DMS79 treated with DMSO at 0.1 percent for 48 hours (cell line): ENCODE data around the gene DNAL4.
A peak's percentile ranks its signal among the peaks of the same experiment; 100 is the strongest.
"Not testable (repeated sequence)": the region's sequence is repeated elsewhere in the genome, so short reads cannot be mapped to it uniquely, and the experiment has no call there.

Experiments used
- DNase-seq: peaks from one replicate; lab custom pipeline; 2025; lab: John Stamatoyannopoulos, UW

Gene DNAL4

GRCh38 chr22:38826801-38827200 is 32.9 kb upstream of the DNAL4 start:
- DNase-seq: no peak

GRCh38 chr22:38826386-38826785 is 32.4 kb upstream of the DNAL4 start:
- no peak for DNase-seq

- DNase-seq: no peak
Observed at GRCh38 chr22:38824585-38824984, 30.6 kb upstream of the DNAL4 start.

GRCh38 chr22:38823637-38824036 is 29.7 kb upstream of the DNAL4 start:
- no peak for DNase-seq

- no peak for DNase-seq
Observed at GRCh38 chr22:38823076-38823475, 29.1 kb upstream of the DNAL4 start.

- DNase-seq: peak; percentile 60
Observed at GRCh38 chr22:38820020-38820419, 26.1 kb upstream of the DNAL4 start.

GRCh38 chr22:38819387-38819940 is 25.5 kb upstream of the DNAL4 start:
- no peak for DNase-seq

GRCh38 chr22:38817196-38817595 is 23.3 kb upstream of the DNAL4 start:
- DNase-seq: no peak

GRCh38 chr22:38815842-38816241 is 21.9 kb upstream of the DNAL4 start:
- DNase-seq: no peak

GRCh38 chr22:38811241-38811640 is 17.3 kb upstream of the DNAL4 start:
- no peak for DNase-seq

- DNase-seq: not testable (repeated sequence)
Observed at GRCh38 chr22:38805041-38805593, 11.2 kb upstream of the DNAL4 start.

- no peak for DNase-seq
Observed at GRCh38 chr22:38802671-38803121, 8.8 kb upstream of the DNAL4 start.

- no peak for DNase-seq
Observed at GRCh38 chr22:38799265-38800002, 5.5 kb upstream of the DNAL4 start.

GRCh38 chr22:38798496-38798895 is 4.6 kb upstream of the DNAL4 start:
- no peak for DNase-seq

- DNase-seq: no peak
Observed at GRCh38 chr22:38796262-38796957, 2.5 kb upstream of the DNAL4 start.

GRCh38 chr22:38795569-38795968 is 1.6 kb upstream of the DNAL4 start:
- no peak for DNase-seq

- no peak for DNase-seq
Observed at GRCh38 chr22:38793317-38793716, 626 bp downstream of the DNAL4 start.

GRCh38 chr22:38792833-38793232 is 1.1 kb downstream of the DNAL4 start:
- no peak for DNase-seq

- no peak for DNase-seq
Observed at GRCh38 chr22:38789606-38790005, 4.3 kb downstream of the DNAL4 start.

GRCh38 chr22:38788846-38789245 is 5.1 kb downstream of the DNAL4 start:
- DNase-seq: peak; percentile 14

GRCh38 chr22:38788021-38788816 is 5.7 kb downstream of the DNAL4 start:
- peak; percentile 78 for DNase-seq

GRCh38 chr22:38786631-38787030 is 7.3 kb downstream of the DNAL4 start:
- no peak for DNase-seq
